ENCODE measurements around the gene RTN4R. TPM values are rescaled to one million over a fixed set of nuclear protein-coding genes. Genes with fewer than 3 reads are reported as not detected.

The RTN4R gene
- total and polyA plus RNA-seq, 9 of the 15 experiments (the other 6 are each of a cell fraction or from before 2014, with no cell fraction given), result 0.04 to 2.8 (median 1.4) TPM; not detected in 3

- TF ChIP-seq, protein P1, sequence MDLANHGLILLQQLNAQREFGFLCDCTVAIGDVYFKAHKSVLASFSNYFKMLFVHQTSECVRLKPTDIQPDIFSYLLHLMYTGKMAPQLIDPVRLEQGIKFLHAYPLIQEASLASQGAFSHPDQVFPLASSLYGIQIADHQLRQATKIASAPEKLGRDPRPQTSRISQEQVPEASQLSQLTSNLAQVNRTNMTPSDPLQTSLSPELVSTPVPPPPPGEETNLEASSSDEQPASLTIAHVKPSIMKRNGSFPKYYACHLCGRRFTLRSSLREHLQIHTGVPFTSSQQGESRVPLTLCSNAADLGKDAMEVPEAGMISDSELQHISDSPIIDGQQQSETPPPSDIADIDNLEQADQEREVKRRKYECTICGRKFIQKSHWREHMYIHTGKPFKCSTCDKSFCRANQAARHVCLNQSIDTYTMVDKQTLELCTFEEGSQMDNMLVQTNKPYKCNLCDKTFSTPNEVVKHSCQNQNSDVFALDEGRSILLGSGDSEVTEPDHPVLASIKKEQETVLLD (IDR thresholded peaks at IDR 0.05), result 0 out of 2 replicates have a peak, but pooled peaks have one; percentile 19
- TF ChIP-seq NFE2 (IDR thresholded peaks at IDR 0.05; ENCODE audit: low read depth) (no peak), SP1 (CRISPR knock-in tag; IDR thresholded peaks at IDR 0.05) (no peak; the same call in 1 of the 2 replicates), TBP (optimal IDR thresholded peaks at IDR 0.05; ENCODE audit: low read depth, low read length) (no peak), ZNF140 (CRISPR knock-in tag; IDR thresholded peaks at IDR 0.05) (no peak), BRCA1 (IDR thresholded peaks at IDR 0.05) (no peak), BRCA1 (CRISPR knock-in tag; IDR thresholded peaks at IDR 0.05) (no peak), PTRF (tag; IDR thresholded peaks at IDR 0.05) (no peak), GATAD2A (IDR thresholded peaks at IDR 0.05) (peak; percentile 73; the same call in 1 of the 2 replicates), STAT5A (IDR thresholded peaks at IDR 0.05; ENCODE audit: borderline replicate concordance, low read length) (no peak), GABPB1 (CRISPR knock-in tag; IDR thresholded peaks at IDR 0.05) (no peak; the same call in 1 of the 2 replicates), E2F3 (CRISPR knock-in tag; IDR thresholded peaks at IDR 0.05) (no peak), NFYB (IDR thresholded peaks at IDR 0.05; ENCODE audit: extremely low read depth, insufficient read length) (no peak), ETV5 (CRISPR knock-in tag; IDR thresholded peaks at IDR 0.05; ENCODE audit: low read depth) (peak; percentile 74; the same call in 1 of the 2 replicates), CCAR2 (IDR thresholded peaks at IDR 0.05; ENCODE audit: low read depth, low read length) (no peak), PHF21A (IDR thresholded peaks at IDR 0.05; ENCODE audit: borderline replicate concordance, low read depth) (peak; percentile 74; the same call in 1 of the 2 replicates), SETDB1 (IDR thresholded peaks at IDR 0.05; ENCODE audit: low read length) (no peak), EGR1 (conservative IDR thresholded peaks at IDR 0.05) (peak; percentile 82), ZNF507 (tag; conservative IDR thresholded peaks at IDR 0.05) (no peak), ZNF655 (CRISPR knock-in tag; IDR thresholded peaks at IDR 0.05) (no peak), ZNF384 (IDR thresholded peaks at IDR 0.05; ENCODE audit: low read depth, low read length) (no peak), ETS1 (conservative IDR thresholded peaks at IDR 0.05; ENCODE audit: control insufficient read depth, low read depth, low read length) (peak; percentile 42; the same call in 1 of the 2 replicates), TSC22D4 (tag; IDR thresholded peaks at IDR 0.05) (no peak), MTA1 (IDR thresholded peaks at IDR 0.05; ENCODE audit: borderline replicate concordance) (no peak)
- TF ChIP-seq, protein P2, sequence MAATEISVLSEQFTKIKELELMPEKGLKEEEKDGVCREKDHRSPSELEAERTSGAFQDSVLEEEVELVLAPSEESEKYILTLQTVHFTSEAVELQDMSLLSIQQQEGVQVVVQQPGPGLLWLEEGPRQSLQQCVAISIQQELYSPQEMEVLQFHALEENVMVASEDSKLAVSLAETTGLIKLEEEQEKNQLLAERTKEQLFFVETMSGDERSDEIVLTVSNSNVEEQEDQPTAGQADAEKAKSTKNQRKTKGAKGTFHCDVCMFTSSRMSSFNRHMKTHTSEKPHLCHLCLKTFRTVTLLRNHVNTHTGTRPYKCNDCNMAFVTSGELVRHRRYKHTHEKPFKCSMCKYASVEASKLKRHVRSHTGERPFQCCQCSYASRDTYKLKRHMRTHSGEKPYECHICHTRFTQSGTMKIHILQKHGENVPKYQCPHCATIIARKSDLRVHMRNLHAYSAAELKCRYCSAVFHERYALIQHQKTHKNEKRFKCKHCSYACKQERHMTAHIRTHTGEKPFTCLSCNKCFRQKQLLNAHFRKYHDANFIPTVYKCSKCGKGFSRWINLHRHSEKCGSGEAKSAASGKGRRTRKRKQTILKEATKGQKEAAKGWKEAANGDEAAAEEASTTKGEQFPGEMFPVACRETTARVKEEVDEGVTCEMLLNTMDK (IDR thresholded peaks at IDR 0.05; ENCODE audit: borderline replicate concordance, insufficient read depth, low read depth, low read length, poor library complexity, severe bottlenecking), result no peak
These were observed 458 bp downstream of the RTN4R start (continued) for GRCh38 chr22:20267441-20268278.

All from K562 (cell line).